K562 (cell line): ENCODE measurements around the gene GFOD2. TPM values are rescaled to one million over a fixed set of nuclear protein-coding genes. Genes with fewer than 3 reads are reported as not detected.
A peak's percentile ranks its signal among the peaks of the same experiment; 100 is the strongest.

Experiments
- FOXK2 ChIP-seq, 2 experiments: fragments of 450-650 bp; IDR thresholded peaks in 1 of 2; conservative IDR thresholded peaks in 1 of 2; 2 replicates each; pipeline ENCODE4 v1.6.1; 2016; ENCODE audit warnings: low read depth in 2 of 2, mild to moderate bottlenecking in 1 of 2
- GABPA ChIP-seq: fragments of 200-800 bp; sonication (Bioruptor generic); conservative IDR thresholded peaks from 2 replicates; pipeline ENCODE4 v1.6.1; 2016; ENCODE audit warnings: low read depth, missing genetic modification characterization, missing compliant biosample characterization
- MAFG ChIP-seq: fragments of 450-650 bp; conservative IDR thresholded peaks from 2 replicates; pipeline ENCODE4 v1.6.1; 2016; ENCODE audit warnings: missing genetic modification characterization, missing compliant biosample characterization
- MTA2 ChIP-seq: fragments of 450-650 bp; IDR thresholded peaks from 2 replicates; pipeline ENCODE4 v1.6.1; 2016; ENCODE audit warnings: low read depth
- NFXL1 ChIP-seq: fragments of 450-650 bp; formaldehyde crosslinking; IDR thresholded peaks from 2 replicates; pipeline ENCODE4 v1.4.0; 2021; ENCODE audit warnings: mild to moderate bottlenecking
- SETDB1 ChIP-seq: IDR thresholded peaks from one replicate; pipeline ENCODE4 v1.6.1; 2012; ENCODE audit warnings: low read length, control low read depth, inconsistent platforms
- TAF9B ChIP-seq: fragments of 450-650 bp; IDR thresholded peaks from 2 replicates; pipeline ENCODE4 v1.6.1; 2018; ENCODE audit warnings: mild to moderate bottlenecking; ENCODE audit not compliant: partially characterized antibody
- YBX1 ChIP-seq: fragments of 450-650 bp; IDR thresholded peaks from 2 replicates; pipeline ENCODE4 v1.7.1; 2016; ENCODE audit warnings: mild to moderate bottlenecking
- ZNF445 ChIP-seq: fragments of 250-450 bp; sonication (Bioruptor Pico); IDR thresholded peaks from 2 replicates; pipeline ENCODE4 v1.4.0; 2020; ENCODE audit warnings: low read depth, mild to moderate bottlenecking, moderate library complexity
- ZZZ3 ChIP-seq: fragments of 450-650 bp; IDR thresholded peaks from 2 replicates; pipeline ENCODE4 v1.6.1; 2016; ENCODE audit warnings: antibody characterized with exemption, mild to moderate bottlenecking, moderate library complexity
- polyA plus RNA-seq, 8 experiments: library from polyadenylated mRNA; depleted of rRNA in 4 of 8; stranded (reverse) in 5 of 8; unstranded in 3 of 8; fragments of >200 nt; fragmentation: Nextera tagmentation in 2 of 8; fragmentation: Illumina TruSeq in 1 of 8; extraction: Ambion mirVana in 2 of 8; extraction: Trizol in 1 of 8; gene quantifications; 2 replicates each; pipeline versions ENCODE4 v1.2.1 to v1.2.3, GENCODE V29; 2011 to 2014; ENCODE audit warnings: inconsistent platforms in 1 of 8, missing spikeins in 1 of 8
- total RNA-seq, 7 experiments: library from RNA; depleted of rRNA in 6 of 7; stranded (reverse); fragments of >200 nt in 6 of 7; fragmentation: Illumina TruSeq in 2 of 7; extraction: Trizol in 2 of 7; gene quantifications; 2 replicates each; pipeline versions ENCODE4 v1.2.1 to v1.2.3, GENCODE V29; 2011 to 2021; ENCODE audit warnings: low replicate concordance in 1 of 7
- TF ChIP-seq, protein P1 (sequence below): sonication (generic); formaldehyde crosslinking; IDR thresholded peaks from 2 replicates; pipeline ENCODE4 v1.8.0; 2022; ENCODE audit warnings: mild to moderate bottlenecking, missing genetic modification reagents
- TF ChIP-seq, protein P2 (sequence below), 2 experiments: fragments of 450-650 bp in 1 of 2; IDR thresholded peaks; 2 replicates each; pipeline ENCODE4 v1.6.1; 2011 to 2017; ENCODE audit warnings: low read depth in 2 of 2, antibody characterized with exemption in 1 of 2, borderline replicate concordance in 1 of 2, low read length in 1 of 2, mild to moderate bottlenecking in 1 of 2, mixed read lengths in 1 of 2; ENCODE audit not compliant: control insufficient read depth in 1 of 2
- TF ChIP-seq, protein P3 (sequence below): fragments of 200-800 bp; sonication (Bioruptor generic); IDR thresholded peaks from 2 replicates; pipeline ENCODE4 v1.6.1; 2017; ENCODE audit warnings: missing genetic modification characterization, missing compliant biosample characterization
- TF ChIP-seq, protein P4 (sequence below), 2 experiments: fragments of 450-650 bp in 1 of 2; sonication (generic) in 1 of 2; formaldehyde crosslinking in 1 of 2; IDR thresholded peaks in 1 of 2; conservative IDR thresholded peaks in 1 of 2; 2 replicates each; pipeline versions ENCODE4 v1.6.1 to v1.8.1; 2016 to 2023; ENCODE audit warnings: mild to moderate bottlenecking in 2 of 2, moderate library complexity in 2 of 2, inconsistent platforms in 1 of 2, missing genetic modification reagents in 1 of 2
- TF ChIP-seq, protein P5 (sequence below): fragments of 250-450 bp; sonication (Bioruptor Pico); IDR thresholded peaks from 2 replicates; pipeline ENCODE4 v1.4.0; 2020; ENCODE audit warnings: mild to moderate bottlenecking
- TF ChIP-seq, protein P6 (sequence below): fragments of 250-450 bp; sonication (Bioruptor Pico); IDR thresholded peaks from 2 replicates; pipeline ENCODE4 v1.8.0; 2022; ENCODE audit warnings: inconsistent platforms, mild to moderate bottlenecking, moderate library complexity, borderline replicate concordance

Gene GFOD2
- total and polyA plus RNA-seq, 9 of the 15 experiments (the other 6 are each of a cell fraction or from before 2014, with no cell fraction given) = 1.9 to 15.8 (median 11.1) TPM

DNA sequence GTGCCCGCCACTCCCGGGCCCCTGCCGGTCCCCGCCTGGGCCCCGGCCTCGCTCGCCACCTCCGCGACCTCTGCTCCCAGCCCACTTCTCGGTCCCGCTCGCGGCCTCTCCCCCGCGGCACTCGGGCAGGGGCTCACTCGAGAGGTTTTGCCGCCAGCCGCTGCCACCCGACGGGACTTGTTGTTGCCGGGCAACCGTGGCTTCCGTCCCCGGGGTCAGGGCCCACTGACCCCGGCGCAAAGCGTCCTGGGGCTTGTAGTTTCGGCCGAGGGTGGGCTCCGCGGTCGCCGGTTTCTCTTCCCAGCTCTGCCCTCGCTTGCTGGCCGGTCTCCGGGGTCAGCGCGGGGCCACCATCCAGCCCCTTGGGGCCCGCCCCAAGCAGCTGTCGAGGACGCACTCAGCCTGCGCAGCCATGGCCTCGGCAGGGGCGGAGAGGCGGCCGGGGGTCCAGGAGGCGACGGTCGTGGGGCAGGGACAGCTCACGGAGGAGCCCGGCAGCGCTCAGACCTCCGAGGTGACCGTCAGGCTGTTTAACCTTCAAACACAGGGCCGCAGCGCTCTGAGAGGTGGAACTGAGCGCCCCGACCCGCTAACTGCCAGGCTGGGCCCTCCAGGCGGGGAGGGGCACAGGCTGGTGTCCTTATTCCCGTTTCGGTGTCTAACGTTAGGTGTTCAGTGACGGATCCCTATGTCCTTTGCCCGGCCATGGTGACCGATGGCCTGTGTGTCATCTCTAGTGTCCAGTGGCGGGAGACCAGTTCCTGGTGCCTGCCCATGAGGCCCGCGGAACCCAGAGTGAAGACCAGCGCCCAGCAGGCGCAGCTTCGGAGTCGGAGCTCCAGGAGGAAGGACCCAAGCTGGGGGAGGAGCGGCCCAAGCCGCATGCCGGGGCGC is 52.3 kb downstream of the GFOD2 start, which contains the start of the genes C16orf86 and ENKD1 (continued):
- TF ChIP-seq, protein P1, sequence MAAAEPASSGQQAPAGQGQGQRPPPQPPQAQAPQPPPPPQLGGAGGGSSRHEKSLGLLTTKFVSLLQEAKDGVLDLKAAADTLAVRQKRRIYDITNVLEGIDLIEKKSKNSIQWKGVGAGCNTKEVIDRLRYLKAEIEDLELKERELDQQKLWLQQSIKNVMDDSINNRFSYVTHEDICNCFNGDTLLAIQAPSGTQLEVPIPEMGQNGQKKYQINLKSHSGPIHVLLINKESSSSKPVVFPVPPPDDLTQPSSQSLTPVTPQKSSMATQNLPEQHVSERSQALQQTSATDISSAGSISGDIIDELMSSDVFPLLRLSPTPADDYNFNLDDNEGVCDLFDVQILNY (CRISPR knock-in tag) = no peak
- no peak for TF ChIP-seq SETDB1
- no peak for TF ChIP-seq ZZZ3
- TF ChIP-seq TAF9B = no peak
- TF ChIP-seq, protein P2, sequence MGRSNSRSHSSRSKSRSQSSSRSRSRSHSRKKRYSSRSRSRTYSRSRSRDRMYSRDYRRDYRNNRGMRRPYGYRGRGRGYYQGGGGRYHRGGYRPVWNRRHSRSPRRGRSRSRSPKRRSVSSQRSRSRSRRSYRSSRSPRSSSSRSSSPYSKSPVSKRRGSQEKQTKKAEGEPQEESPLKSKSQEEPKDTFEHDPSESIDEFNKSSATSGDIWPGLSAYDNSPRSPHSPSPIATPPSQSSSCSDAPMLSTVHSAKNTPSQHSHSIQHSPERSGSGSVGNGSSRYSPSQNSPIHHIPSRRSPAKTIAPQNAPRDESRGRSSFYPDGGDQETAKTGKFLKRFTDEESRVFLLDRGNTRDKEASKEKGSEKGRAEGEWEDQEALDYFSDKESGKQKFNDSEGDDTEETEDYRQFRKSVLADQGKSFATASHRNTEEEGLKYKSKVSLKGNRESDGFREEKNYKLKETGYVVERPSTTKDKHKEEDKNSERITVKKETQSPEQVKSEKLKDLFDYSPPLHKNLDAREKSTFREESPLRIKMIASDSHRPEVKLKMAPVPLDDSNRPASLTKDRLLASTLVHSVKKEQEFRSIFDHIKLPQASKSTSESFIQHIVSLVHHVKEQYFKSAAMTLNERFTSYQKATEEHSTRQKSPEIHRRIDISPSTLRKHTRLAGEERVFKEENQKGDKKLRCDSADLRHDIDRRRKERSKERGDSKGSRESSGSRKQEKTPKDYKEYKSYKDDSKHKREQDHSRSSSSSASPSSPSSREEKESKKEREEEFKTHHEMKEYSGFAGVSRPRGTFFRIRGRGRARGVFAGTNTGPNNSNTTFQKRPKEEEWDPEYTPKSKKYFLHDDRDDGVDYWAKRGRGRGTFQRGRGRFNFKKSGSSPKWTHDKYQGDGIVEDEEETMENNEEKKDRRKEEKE (IDR thresholded peaks at IDR 0.05; ENCODE audit: borderline replicate concordance in 1 of 2, control insufficient read depth in 1 of 2, low read depth in 2 of 2, low read length in 1 of 2) = no peak
- TF ChIP-seq, protein P3, sequence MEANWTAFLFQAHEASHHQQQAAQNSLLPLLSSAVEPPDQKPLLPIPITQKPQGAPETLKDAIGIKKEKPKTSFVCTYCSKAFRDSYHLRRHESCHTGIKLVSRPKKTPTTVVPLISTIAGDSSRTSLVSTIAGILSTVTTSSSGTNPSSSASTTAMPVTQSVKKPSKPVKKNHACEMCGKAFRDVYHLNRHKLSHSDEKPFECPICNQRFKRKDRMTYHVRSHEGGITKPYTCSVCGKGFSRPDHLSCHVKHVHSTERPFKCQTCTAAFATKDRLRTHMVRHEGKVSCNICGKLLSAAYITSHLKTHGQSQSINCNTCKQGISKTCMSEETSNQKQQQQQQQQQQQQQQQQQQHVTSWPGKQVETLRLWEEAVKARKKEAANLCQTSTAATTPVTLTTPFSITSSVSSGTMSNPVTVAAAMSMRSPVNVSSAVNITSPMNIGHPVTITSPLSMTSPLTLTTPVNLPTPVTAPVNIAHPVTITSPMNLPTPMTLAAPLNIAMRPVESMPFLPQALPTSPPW (CRISPR knock-in tag) = peak; percentile 59; the same call in 1 of the 2 replicates
- TF ChIP-seq, protein P4, sequence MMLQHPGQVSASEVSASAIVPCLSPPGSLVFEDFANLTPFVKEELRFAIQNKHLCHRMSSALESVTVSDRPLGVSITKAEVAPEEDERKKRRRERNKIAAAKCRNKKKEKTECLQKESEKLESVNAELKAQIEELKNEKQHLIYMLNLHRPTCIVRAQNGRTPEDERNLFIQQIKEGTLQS (IDR thresholded peaks at IDR 0.05) = no peak
- TF ChIP-seq, protein P4 (CRISPR knock-in tag; conservative IDR thresholded peaks at IDR 0.05) = no peak
- TF ChIP-seq, protein P5, sequence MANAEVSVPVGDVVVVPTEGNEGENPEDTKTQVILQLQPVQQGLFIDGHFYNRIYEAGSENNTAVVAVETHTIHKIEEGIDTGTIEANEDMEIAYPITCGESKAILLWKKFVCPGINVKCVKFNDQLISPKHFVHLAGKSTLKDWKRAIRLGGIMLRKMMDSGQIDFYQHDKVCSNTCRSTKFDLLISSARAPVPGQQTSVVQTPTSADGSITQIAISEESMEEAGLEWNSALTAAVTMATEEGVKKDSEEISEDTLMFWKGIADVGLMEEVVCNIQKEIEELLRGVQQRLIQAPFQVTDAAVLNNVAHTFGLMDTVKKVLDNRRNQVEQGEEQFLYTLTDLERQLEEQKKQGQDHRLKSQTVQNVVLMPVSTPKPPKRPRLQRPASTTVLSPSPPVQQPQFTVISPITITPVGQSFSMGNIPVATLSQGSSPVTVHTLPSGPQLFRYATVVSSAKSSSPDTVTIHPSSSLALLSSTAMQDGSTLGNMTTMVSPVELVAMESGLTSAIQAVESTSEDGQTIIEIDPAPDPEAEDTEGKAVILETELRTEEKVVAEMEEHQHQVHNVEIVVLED (CRISPR knock-in tag) = peak; percentile 30; the same call in 1 of the 2 replicates
- peak; percentile 94 for TF ChIP-seq GABPA
- TF ChIP-seq YBX1 = no peak
- no peak for TF ChIP-seq ZNF445 (CRISPR knock-in tag)
- no peak for TF ChIP-seq NFXL1 (CRISPR knock-in tag)
- TF ChIP-seq, protein P6, sequence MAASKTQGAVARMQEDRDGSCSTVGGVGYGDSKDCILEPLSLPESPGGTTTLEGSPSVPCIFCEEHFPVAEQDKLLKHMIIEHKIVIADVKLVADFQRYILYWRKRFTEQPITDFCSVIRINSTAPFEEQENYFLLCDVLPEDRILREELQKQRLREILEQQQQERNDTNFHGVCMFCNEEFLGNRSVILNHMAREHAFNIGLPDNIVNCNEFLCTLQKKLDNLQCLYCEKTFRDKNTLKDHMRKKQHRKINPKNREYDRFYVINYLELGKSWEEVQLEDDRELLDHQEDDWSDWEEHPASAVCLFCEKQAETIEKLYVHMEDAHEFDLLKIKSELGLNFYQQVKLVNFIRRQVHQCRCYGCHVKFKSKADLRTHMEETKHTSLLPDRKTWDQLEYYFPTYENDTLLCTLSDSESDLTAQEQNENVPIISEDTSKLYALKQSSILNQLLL (CRISPR knock-in tag) = no peak
- TF ChIP-seq FOXK2 (conservative IDR thresholded peaks at IDR 0.05 in 1 of 2, IDR thresholded peaks at IDR 0.05 in 1 of 2; ENCODE audit: low read depth in 2 of 2) = no peak
- TF ChIP-seq MAFG = no peak
- TF ChIP-seq MTA2 = peak; percentile 61; the same call in 1 of the 2 replicates
